Mesothelial cell of epicardium (in vitro differentiated cells): Measurements from ENCODE around the gene TSPAN8. TPM values are rescaled to one million over a fixed set of nuclear protein-coding genes. Genes with fewer than 3 reads are reported as not detected.

Experiments
- DNase-seq, 2 experiments: peaks; one replicate each; pipeline ENCODE4 v3.0.0; 2021; ENCODE audit warnings: low spot score in 2 of 2; ENCODE audit not compliant: unreplicated experiment in 2 of 2
- H3K27ac Mint-ChIP-seq: 2 replicates; pipeline ENCODE4 v1.8.0; 2021; ENCODE audit warnings: mixed read lengths
- H3K27me3 Mint-ChIP-seq: 2 replicates; pipeline ENCODE4 v1.8.0; 2021; ENCODE audit warnings: low read depth, mixed read lengths
- H3K36me3 Mint-ChIP-seq: 2 replicates; pipeline ENCODE4 v1.8.0; 2021; ENCODE audit warnings: mixed read lengths
- H3K4me1 Mint-ChIP-seq: 2 replicates; pipeline ENCODE4 v1.8.0; 2021; ENCODE audit warnings: mixed read lengths
- H3K4me3 Mint-ChIP-seq: 2 replicates; pipeline ENCODE4 v1.8.0; 2021; ENCODE audit warnings: mild to moderate bottlenecking, moderate library complexity, mixed read lengths
- H3K9me3 Mint-ChIP-seq: 2 replicates; pipeline ENCODE4 v1.8.0; 2021; ENCODE audit warnings: mixed read lengths
- CTCF ChIP-seq: fragments of 200-600 bp; sonication (generic); IDR thresholded peaks from one replicate; pipeline ENCODE4 v1.5.0; 2021; ENCODE audit warnings: antibody characterized with exemption; ENCODE audit not compliant: unreplicated experiment
- total RNA-seq: library from RNA; stranded (reverse); gene quantifications from 3 replicates; pipeline ENCODE4 v1.2.1, GENCODE V29; 2021

TSPAN8 gene
- total RNA-seq, 1 donor from 2014 or later: not detected

- Mint-ChIP-seq H3K27ac (peak overlapping the region; percentile 11), H3K9me3 (no peaks in the 10 kb centered on the region), H3K36me3 (no peaks in the 10 kb centered on the region), H3K4me3 (no peak overlapping the region), H3K27me3 (peaks cover 5% of the 10 kb centered on the region), H3K4me1 (peaks cover 6% of the 10 kb centered on the region)
- DNase-seq: no peak
- TF ChIP-seq CTCF: no peak
Observed at GRCh38 chr12:71144682-71145081, 13.1 kb downstream of the TSPAN8 start.

GRCh38 chr12:71142956-71143355, 14.8 kb downstream of the TSPAN8 start:
- H3K36me3 Mint-ChIP-seq: no peaks in the 10 kb centered on the region
- peaks cover 5% of the 10 kb centered on the region for H3K27me3 Mint-ChIP-seq
- H3K4me3 Mint-ChIP-seq: no peak overlapping the region
- no peak overlapping the region for H3K27ac Mint-ChIP-seq
- DNase-seq: no peak
- TF ChIP-seq CTCF: no peak
- peaks cover 6% of the 10 kb centered on the region for H3K4me1 Mint-ChIP-seq
- H3K9me3 Mint-ChIP-seq: no peaks in the 10 kb centered on the region

- DNase-seq: no peak
- Mint-ChIP-seq H3K4me3 (no peak overlapping the region), H3K9me3 (no peaks in the 10 kb centered on the region), H3K4me1 (peaks cover 6% of the 10 kb centered on the region), H3K36me3 (no peaks in the 10 kb centered on the region), H3K27ac (no peak overlapping the region), H3K27me3 (peaks cover 5% of the 10 kb centered on the region)
- no peak for TF ChIP-seq CTCF
Observed at GRCh38 chr12:71142016-71142415, 15.8 kb downstream of the TSPAN8 start.

GRCh38 chr12:71141378-71141926, 16.3 kb downstream of the TSPAN8 start:
- Mint-ChIP-seq H3K27ac (no peak overlapping the region), H3K9me3 (no peaks in the 10 kb centered on the region), H3K4me3 (no peak overlapping the region), H3K4me1 (peaks cover 6% of the 10 kb centered on the region), H3K36me3 (no peaks in the 10 kb centered on the region), H3K27me3 (peaks cover 6% of the 10 kb centered on the region)
- TF ChIP-seq CTCF: no peak
- no peak for DNase-seq

- TF ChIP-seq CTCF: no peak
- DNase-seq: no peak
- Mint-ChIP-seq H3K4me3 (no peak overlapping the region), H3K36me3 (no peaks in the 10 kb centered on the region), H3K9me3 (no peaks in the 10 kb centered on the region), H3K27ac (no peak overlapping the region), H3K27me3 (peaks cover 14% of the 10 kb centered on the region), H3K4me1 (peaks cover 2% of the 10 kb centered on the region)
Observed at GRCh38 chr12:71139153-71139735, 18.6 kb downstream of the TSPAN8 start.
